GM23338 (cell line): ENCODE results near the gene NXN. TPM values are rescaled to one million over a fixed set of nuclear protein-coding genes. Genes with fewer than 3 reads are reported as not detected.
A peak's percentile ranks its signal among the peaks of the same experiment; 100 is the strongest.

ENCODE experiments used
- ATAC-seq: fragments of 200-7000 bp; cut with Tn5 transposase; 3 replicates; pipeline ENCODE4 v1.9.1; 2020
- DNase-seq: peaks from one replicate; pipeline ENCODE4 v3.0.0-alpha.2; 2015; ENCODE audit warnings: low spot score
- H2AFZ ChIP-seq: fragments of 200-600 bp; sonication (generic); 2 replicates; pipeline ENCODE4 v1.8.0; 2016; ENCODE audit warnings: antibody characterized with exemption, mild to moderate bottlenecking, moderate library complexity
- H3F3A ChIP-seq: fragments of 200-600 bp; sonication (generic); replicated peaks from 2 replicates; pipeline ENCODE4 v1.8.0; 2017; ENCODE audit warnings: antibody characterized with exemption, mixed run types, low read depth
- H3K27ac ChIP-seq: fragments of 200-600 bp; sonication (generic); 2 replicates; pipeline ENCODE4 v1.6.1; 2016; ENCODE audit warnings: low read depth
- H3K27me3 ChIP-seq: fragments of 200-600 bp; sonication (generic); 2 replicates; pipeline ENCODE4 v1.8.0; 2016; ENCODE audit warnings: mild to moderate bottlenecking, mixed run types, moderate library complexity; ENCODE audit not compliant: insufficient read depth
- H3K36me3 ChIP-seq: fragments of 200-600 bp; sonication (generic); 2 replicates; pipeline ENCODE4 v1.8.0; 2016; ENCODE audit warnings: mild to moderate bottlenecking; ENCODE audit not compliant: insufficient read depth
- H3K4me1 ChIP-seq: fragments of 200-600 bp; sonication (generic); 2 replicates; pipeline ENCODE4 v1.8.0; 2016; ENCODE audit warnings: mild to moderate bottlenecking, moderate library complexity; ENCODE audit not compliant: insufficient read depth
- H3K4me2 ChIP-seq: fragments of 200-600 bp; sonication (generic); 2 replicates; pipeline ENCODE4 v1.7.1; 2017; ENCODE audit warnings: mixed run types
- H3K4me3 ChIP-seq: fragments of 200-600 bp; sonication (generic); 2 replicates; pipeline ENCODE4 v1.6.1; 2016; ENCODE audit warnings: mixed run types
- H3K79me2 ChIP-seq: fragments of 200-600 bp; sonication (generic); replicated peaks from 2 replicates; pipeline ENCODE4 v1.8.0; 2017; ENCODE audit warnings: mild to moderate bottlenecking; ENCODE audit not compliant: insufficient read depth
- H3K9me2 ChIP-seq: fragments of 200-600 bp; sonication (generic); 2 replicates; pipeline ENCODE4 v1.8.0; 2017; ENCODE audit not compliant: insufficient read depth
- H4K20me1 ChIP-seq: fragments of 200-600 bp; sonication (generic); replicated peaks from 2 replicates; pipeline ENCODE4 v1.8.0; 2017; ENCODE audit warnings: mild to moderate bottlenecking; ENCODE audit not compliant: insufficient read depth
- H3K27ac Mint-ChIP-seq: 2 replicates; pipeline ENCODE4 v1.8.0; 2020; ENCODE audit warnings: inconsistent platforms, mild to moderate bottlenecking, moderate library complexity, mixed read lengths
- H3K27me3 Mint-ChIP-seq: 3 replicates; pipeline ENCODE4 v1.8.0; 2022; ENCODE audit warnings: low read depth, mild to moderate bottlenecking, moderate library complexity, mixed read lengths, inconsistent platforms; ENCODE audit not compliant: insufficient read depth, poor library complexity
- H3K36me3 Mint-ChIP-seq: 3 replicates; pipeline ENCODE4 v1.8.0; 2021; ENCODE audit warnings: low read depth, mild to moderate bottlenecking, inconsistent platforms, moderate library complexity, mixed read lengths
- H3K4me1 Mint-ChIP-seq: 3 replicates; pipeline ENCODE4 v1.8.0; 2020; ENCODE audit warnings: mild to moderate bottlenecking, inconsistent platforms, mixed read lengths
- H3K4me3 Mint-ChIP-seq: 3 replicates; pipeline ENCODE4 v1.8.0; 2021; ENCODE audit warnings: moderate library complexity, mild to moderate bottlenecking, inconsistent platforms, mixed read lengths
- H3K9me3 Mint-ChIP-seq: 3 replicates; pipeline ENCODE4 v1.8.0; 2020; ENCODE audit warnings: moderate library complexity, mild to moderate bottlenecking, inconsistent platforms, mixed read lengths
- CREB1 ChIP-seq: fragments of 250-450 bp; sonication (Bioruptor Pico); IDR thresholded peaks from 2 replicates; pipeline ENCODE4 v1.5.0; 2020; ENCODE audit warnings: low read depth, mild to moderate bottlenecking, moderate library complexity
- EZH2 ChIP-seq: fragments of 200-600 bp; sonication (generic); IDR thresholded peaks from one replicate; pipeline ENCODE4 v1.8.0; 2017; ENCODE audit warnings: antibody characterized with exemption, mild to moderate bottlenecking, low read depth; ENCODE audit not compliant: unreplicated experiment
- EZH2phosphoT487 ChIP-seq: fragments of 200-600 bp; sonication (generic); IDR thresholded peaks from one replicate; pipeline ENCODE4 v1.8.1; 2018; ENCODE audit warnings: antibody characterized with exemption; ENCODE audit not compliant: unreplicated experiment
- STAT1 ChIP-seq: IDR thresholded peaks from one replicate; pipeline ENCODE4 v1.6.1; 2016; ENCODE audit warnings: antibody characterized with exemption; ENCODE audit not compliant: unreplicated experiment
- ZNF114 ChIP-seq: fragments of 250-450 bp; sonication (Bioruptor Pico); IDR thresholded peaks from 2 replicates; pipeline ENCODE4 v1.5.0; 2020; ENCODE audit warnings: mild to moderate bottlenecking, moderate library complexity
- ZNF331 ChIP-seq: fragments of 250-450 bp; sonication (Bioruptor Pico); IDR thresholded peaks from 2 replicates; pipeline ENCODE4 v1.5.0; 2020; ENCODE audit warnings: low read depth, mild to moderate bottlenecking, moderate library complexity
- polyA plus RNA-seq: library from polyadenylated mRNA; unstranded; fragments of >200 nt; fragmentation: Nextera tagmentation; extraction: Ambion mirVana; gene quantifications from 2 replicates; pipeline ENCODE4 v1.2.1, GENCODE V29; 2016
- total RNA-seq: library from RNA; depleted of rRNA; stranded (reverse); fragments of >200 nt; shearing (Covaris generic); gene quantifications from 2 replicates; pipeline ENCODE4 v1.2.3, GENCODE V29; 2014
- TF ChIP-seq, protein P1 (sequence below): IDR thresholded peaks from one replicate; pipeline ENCODE4 v1.6.1; 2018; ENCODE audit warnings: antibody characterized with exemption; ENCODE audit not compliant: unreplicated experiment
- TF ChIP-seq, protein P2 (sequence below), 2 experiments: fragments of 200-600 bp in 1 of 2; sonication (generic) in 1 of 2; conservative IDR thresholded peaks; 2 replicates each; pipeline versions ENCODE4 v1.5.1 to v1.6.1; 2016 to 2017; ENCODE audit warnings: antibody characterized with exemption in 2 of 2, low read depth in 2 of 2, mild to moderate bottlenecking in 2 of 2, moderate library complexity in 1 of 2

Gene NXN
- total and polyA plus RNA-seq, 2 experiments from 2014 or later = 31.8 to 105 TPM

DNA sequence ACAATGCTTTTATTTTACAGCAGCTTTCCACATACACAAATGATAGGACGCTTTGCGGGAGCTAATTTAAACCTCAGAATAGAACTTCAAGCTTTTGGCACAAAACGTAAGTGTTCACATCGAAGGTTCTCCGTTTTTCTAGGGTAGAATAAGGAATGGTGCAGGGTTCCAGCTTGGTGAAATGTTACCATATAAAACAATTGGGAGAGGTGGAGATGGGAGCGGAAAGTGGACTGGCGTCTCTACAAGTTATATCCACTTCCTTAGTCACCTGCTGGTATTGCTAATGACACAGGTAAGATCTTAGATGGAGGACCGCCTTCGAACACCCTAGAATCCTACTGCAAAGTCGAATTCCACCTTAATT is 1.7 kb upstream of the NXN start:
- Mint-ChIP-seq H3K4me3 (peak overlapping the region; percentile 25; the same call in 2 of the 3 replicates), H3K36me3 (no peaks in the 10 kb centered on the region; the same call in 2 of the 3 replicates), H3K27me3 (peaks cover 18% of the 10 kb centered on the region), H3K27ac (no peak overlapping the region), H3K4me1 (peaks cover 24% of the 10 kb centered on the region), H3K9me3 (no peaks in the 10 kb centered on the region; the same call in 2 of the 3 replicates)
- no peak overlapping the region for H3K4me3 ChIP-seq
- ATAC-seq = no peak
- no peak overlapping the region for H3K4me2 ChIP-seq
- no peak overlapping the region for H2AFZ ChIP-seq
- no peaks in the 10 kb centered on the region for H3K27me3 ChIP-seq
- H3K79me2 ChIP-seq = peaks cover 26% of the 10 kb centered on the region
- H3K9me2 ChIP-seq = no peaks in the 10 kb centered on the region
- H3K27ac ChIP-seq = no peak overlapping the region
- H3K4me1 ChIP-seq = peaks cover 23% of the 10 kb centered on the region
- TF ChIP-seq, protein P1, sequence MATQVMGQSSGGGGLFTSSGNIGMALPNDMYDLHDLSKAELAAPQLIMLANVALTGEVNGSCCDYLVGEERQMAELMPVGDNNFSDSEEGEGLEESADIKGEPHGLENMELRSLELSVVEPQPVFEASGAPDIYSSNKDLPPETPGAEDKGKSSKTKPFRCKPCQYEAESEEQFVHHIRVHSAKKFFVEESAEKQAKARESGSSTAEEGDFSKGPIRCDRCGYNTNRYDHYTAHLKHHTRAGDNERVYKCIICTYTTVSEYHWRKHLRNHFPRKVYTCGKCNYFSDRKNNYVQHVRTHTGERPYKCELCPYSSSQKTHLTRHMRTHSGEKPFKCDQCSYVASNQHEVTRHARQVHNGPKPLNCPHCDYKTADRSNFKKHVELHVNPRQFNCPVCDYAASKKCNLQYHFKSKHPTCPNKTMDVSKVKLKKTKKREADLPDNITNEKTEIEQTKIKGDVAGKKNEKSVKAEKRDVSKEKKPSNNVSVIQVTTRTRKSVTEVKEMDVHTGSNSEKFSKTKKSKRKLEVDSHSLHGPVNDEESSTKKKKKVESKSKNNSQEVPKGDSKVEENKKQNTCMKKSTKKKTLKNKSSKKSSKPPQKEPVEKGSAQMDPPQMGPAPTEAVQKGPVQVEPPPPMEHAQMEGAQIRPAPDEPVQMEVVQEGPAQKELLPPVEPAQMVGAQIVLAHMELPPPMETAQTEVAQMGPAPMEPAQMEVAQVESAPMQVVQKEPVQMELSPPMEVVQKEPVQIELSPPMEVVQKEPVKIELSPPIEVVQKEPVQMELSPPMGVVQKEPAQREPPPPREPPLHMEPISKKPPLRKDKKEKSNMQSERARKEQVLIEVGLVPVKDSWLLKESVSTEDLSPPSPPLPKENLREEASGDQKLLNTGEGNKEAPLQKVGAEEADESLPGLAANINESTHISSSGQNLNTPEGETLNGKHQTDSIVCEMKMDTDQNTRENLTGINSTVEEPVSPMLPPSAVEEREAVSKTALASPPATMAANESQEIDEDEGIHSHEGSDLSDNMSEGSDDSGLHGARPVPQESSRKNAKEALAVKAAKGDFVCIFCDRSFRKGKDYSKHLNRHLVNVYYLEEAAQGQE = no peak
- TF ChIP-seq ZNF114 = no peak
- TF ChIP-seq CREB1 (CRISPR knock-in tag) = no peak
- TF ChIP-seq, protein P2, sequence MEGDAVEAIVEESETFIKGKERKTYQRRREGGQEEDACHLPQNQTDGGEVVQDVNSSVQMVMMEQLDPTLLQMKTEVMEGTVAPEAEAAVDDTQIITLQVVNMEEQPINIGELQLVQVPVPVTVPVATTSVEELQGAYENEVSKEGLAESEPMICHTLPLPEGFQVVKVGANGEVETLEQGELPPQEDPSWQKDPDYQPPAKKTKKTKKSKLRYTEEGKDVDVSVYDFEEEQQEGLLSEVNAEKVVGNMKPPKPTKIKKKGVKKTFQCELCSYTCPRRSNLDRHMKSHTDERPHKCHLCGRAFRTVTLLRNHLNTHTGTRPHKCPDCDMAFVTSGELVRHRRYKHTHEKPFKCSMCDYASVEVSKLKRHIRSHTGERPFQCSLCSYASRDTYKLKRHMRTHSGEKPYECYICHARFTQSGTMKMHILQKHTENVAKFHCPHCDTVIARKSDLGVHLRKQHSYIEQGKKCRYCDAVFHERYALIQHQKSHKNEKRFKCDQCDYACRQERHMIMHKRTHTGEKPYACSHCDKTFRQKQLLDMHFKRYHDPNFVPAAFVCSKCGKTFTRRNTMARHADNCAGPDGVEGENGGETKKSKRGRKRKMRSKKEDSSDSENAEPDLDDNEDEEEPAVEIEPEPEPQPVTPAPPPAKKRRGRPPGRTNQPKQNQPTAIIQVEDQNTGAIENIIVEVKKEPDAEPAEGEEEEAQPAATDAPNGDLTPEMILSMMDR (conservative IDR thresholded peaks at IDR 0.05; ENCODE audit: low read depth in 2 of 2) = no peak
- H3F3A ChIP-seq = peaks cover 7% of the 10 kb centered on the region; the same call in 1 of the 2 replicates
- no peaks in the 10 kb centered on the region for H3K36me3 ChIP-seq
- peaks cover 3% of the 10 kb centered on the region for H4K20me1 ChIP-seq
- DNase-seq = no peak

DNA sequence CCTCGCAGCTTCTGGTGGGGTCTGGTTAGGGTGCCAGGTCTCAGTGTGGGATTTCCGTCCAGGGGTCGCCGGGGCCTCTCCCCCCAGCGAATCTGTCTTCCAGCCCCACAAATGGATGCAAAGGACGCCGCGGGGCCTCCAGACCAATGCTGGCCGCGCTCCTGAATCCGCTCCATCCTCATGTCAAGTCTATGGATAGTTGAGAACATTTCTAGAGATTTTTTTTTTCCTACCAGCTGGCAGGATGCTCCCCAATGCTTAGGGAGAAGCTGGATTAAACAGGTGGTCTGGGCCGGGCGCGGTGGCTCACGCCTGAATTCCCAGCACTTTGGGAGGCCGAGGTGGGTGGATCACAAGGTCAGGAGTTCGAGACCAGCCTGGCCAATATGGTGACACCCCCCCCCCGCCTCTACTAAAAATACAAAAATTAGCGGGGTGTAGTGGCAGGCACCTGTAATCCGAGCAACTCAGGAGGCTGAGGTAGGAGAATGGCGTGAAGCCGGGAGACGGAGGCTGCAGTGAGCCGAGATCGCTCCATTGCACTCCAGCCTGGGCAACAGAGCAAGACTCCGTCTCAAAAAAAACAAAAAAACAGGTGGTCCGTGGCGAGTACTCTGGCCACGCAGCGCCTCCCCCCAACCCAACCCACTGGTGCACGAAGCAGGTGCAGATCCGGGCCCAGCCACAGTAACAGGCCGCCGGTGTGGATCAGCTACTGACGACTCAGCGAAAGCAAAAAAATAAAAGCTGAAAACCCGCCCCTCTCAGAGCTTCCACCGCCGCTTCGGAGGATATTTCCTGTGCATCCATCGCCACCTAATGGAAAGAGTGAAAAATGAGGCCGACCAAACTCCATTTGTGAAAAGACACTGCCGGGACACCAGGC is 1.1 kb upstream of the NXN start:
- H3K27ac Mint-ChIP-seq = no peak overlapping the region
- Histone ChIP-seq H3K4me2 (peak overlapping the region; percentile 81), H3K36me3 (no peaks in the 10 kb centered on the region), H3K9me2 (no peaks in the 10 kb centered on the region), H3K27me3 (no peaks in the 10 kb centered on the region), H4K20me1 (peaks cover 7% of the 10 kb centered on the region), H3K79me2 (peaks cover 32% of the 10 kb centered on the region), H2AFZ (peak overlapping the region; percentile 74), H3F3A (peaks cover 7% of the 10 kb centered on the region; the same call in 1 of the 2 replicates), H3K4me3 (peak overlapping the region; percentile 67), H3K4me1 (peaks cover 29% of the 10 kb centered on the region), H3K27ac (peak overlapping the region; percentile 79; the same call in 1 of the 2 replicates)
- no peak for TF ChIP-seq EZH2
- TF ChIP-seq CREB1 (CRISPR knock-in tag) = no peak
- TF ChIP-seq, protein P2 (conservative IDR thresholded peaks at IDR 0.05; ENCODE audit: low read depth in 2 of 2) = peak; percentile 72 to 91
- no peak for TF ChIP-seq STAT1
- no peak for TF ChIP-seq EZH2phosphoT487
- TF ChIP-seq ZNF331 = no peak
- peak; percentile 96 for DNase-seq
- peak; percentile 45 for ATAC-seq
- peaks cover 30% of the 10 kb centered on the region for H3K4me1 Mint-ChIP-seq
- H3K4me3 Mint-ChIP-seq = peak overlapping the region; percentile 78
- no peaks in the 10 kb centered on the region; the same call in 2 of the 3 replicates for H3K9me3 Mint-ChIP-seq
- no peaks in the 10 kb centered on the region; the same call in 2 of the 3 replicates for H3K36me3 Mint-ChIP-seq
- peaks cover 18% of the 10 kb centered on the region for H3K27me3 Mint-ChIP-seq
